ENCODE data around the gene WAS. TPM values are rescaled to one million over a fixed set of nuclear protein-coding genes. Genes with fewer than 3 reads are reported as not detected.
"Not testable (repeated sequence)": the region's sequence is repeated elsewhere in the genome, so short reads cannot be mapped to it uniquely, and the experiment has no call there.

WAS gene
- total RNA-seq, 2 donors from 2014 or later = 3.0 to 4.9 TPM

- H3K9me3 ChIP-seq = no peaks in the 10 kb centered on the region
- no peak overlapping the region for H3K9ac ChIP-seq (ENCODE audit: low read depth in 2 of 2, low read length in 2 of 2)
- H3K4me1 ChIP-seq = no peaks in the 10 kb centered on the region
- no peaks in the 10 kb centered on the region for H3K27me3 ChIP-seq
- DNase-seq = no peak
- no peaks in the 10 kb centered on the region for H3K36me3 ChIP-seq
- TF ChIP-seq, protein P1, sequence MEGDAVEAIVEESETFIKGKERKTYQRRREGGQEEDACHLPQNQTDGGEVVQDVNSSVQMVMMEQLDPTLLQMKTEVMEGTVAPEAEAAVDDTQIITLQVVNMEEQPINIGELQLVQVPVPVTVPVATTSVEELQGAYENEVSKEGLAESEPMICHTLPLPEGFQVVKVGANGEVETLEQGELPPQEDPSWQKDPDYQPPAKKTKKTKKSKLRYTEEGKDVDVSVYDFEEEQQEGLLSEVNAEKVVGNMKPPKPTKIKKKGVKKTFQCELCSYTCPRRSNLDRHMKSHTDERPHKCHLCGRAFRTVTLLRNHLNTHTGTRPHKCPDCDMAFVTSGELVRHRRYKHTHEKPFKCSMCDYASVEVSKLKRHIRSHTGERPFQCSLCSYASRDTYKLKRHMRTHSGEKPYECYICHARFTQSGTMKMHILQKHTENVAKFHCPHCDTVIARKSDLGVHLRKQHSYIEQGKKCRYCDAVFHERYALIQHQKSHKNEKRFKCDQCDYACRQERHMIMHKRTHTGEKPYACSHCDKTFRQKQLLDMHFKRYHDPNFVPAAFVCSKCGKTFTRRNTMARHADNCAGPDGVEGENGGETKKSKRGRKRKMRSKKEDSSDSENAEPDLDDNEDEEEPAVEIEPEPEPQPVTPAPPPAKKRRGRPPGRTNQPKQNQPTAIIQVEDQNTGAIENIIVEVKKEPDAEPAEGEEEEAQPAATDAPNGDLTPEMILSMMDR (IDR thresholded peaks at IDR 0.05) = no peak
- no peak overlapping the region for H3K27ac ChIP-seq
- H3K4me3 ChIP-seq = no peak overlapping the region
- intact Hi-C loops (cut with DNase I) = no loop called here
Observed at GRCh38 chrX:48666649-48667048, 16.9 kb upstream of the WAS start.

- Histone ChIP-seq H3K36me3 (no peaks in the 10 kb centered on the region), H3K4me3 (no peak overlapping the region), H3K9ac (ENCODE audit: low read depth in 2 of 2, low read length in 2 of 2) (no peak overlapping the region), H3K27ac (no peak overlapping the region), H3K4me1 (no peaks in the 10 kb centered on the region), H3K27me3 (no peaks in the 10 kb centered on the region), H3K9me3 (no peaks in the 10 kb centered on the region)
- no peak for DNase-seq
- intact Hi-C loops (cut with DNase I) = no loop called here
- TF ChIP-seq, protein P1 (IDR thresholded peaks at IDR 0.05) = no peak
Observed at GRCh38 chrX:48667509-48667908, 16.1 kb upstream of the WAS start.

DNA sequence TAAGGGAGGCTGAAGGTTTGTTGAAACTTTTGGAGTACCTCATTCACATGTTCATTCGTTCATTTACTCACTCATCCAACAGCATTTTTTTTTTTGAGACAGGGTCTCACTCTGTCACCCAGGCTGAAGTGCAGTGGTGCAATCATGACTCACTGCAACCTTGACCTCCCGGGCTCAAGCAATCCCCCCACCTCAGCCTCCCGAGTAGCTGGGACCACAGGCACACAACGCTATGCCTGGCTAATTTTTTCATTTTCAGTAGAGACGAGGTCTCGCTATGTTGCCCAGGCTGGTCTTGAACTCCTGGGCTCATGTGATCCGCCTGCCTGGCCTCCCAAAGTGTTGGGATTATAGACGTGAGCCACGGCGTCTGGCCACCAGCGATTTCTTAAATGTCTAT lies 15.4 kb upstream of the WAS start:
- intact Hi-C loops (cut with DNase I); H3K27ac ChIP-seq; H3K4me3 ChIP-seq; H3K9ac ChIP-seq (ENCODE audit: low read depth in 2 of 2, low read length in 2 of 2); H3K36me3 ChIP-seq; H3K9me3 ChIP-seq; H3K4me1 ChIP-seq; DNase-seq; H3K27me3 ChIP-seq: not testable (repeated sequence)

GRCh38 chrX:48676106-48676892 lies 7.3 kb upstream of the WAS start:
- peak overlapping the region; percentile 69 for H3K4me3 ChIP-seq
- peak overlapping the region; percentile 85 for H3K27ac ChIP-seq
- H3K36me3 ChIP-seq = no peaks in the 10 kb centered on the region
- no peaks in the 10 kb centered on the region for H3K27me3 ChIP-seq
- H3K4me1 ChIP-seq = no peaks in the 10 kb centered on the region
- no peaks in the 10 kb centered on the region for H3K9me3 ChIP-seq
- peak overlapping the region; percentile 84 to 93 for H3K9ac ChIP-seq (ENCODE audit: low read depth in 2 of 2, low read length in 2 of 2)
- TF ChIP-seq, protein P1 (IDR thresholded peaks at IDR 0.05) = no peak
- intact Hi-C loops (cut with DNase I) = no loop called here
- peak; percentile 88 for DNase-seq

- H3K9ac ChIP-seq (ENCODE audit: low read depth in 2 of 2, low read length in 2 of 2) = peak overlapping the region; percentile 84 to 93
- peak; percentile 30 for DNase-seq
Observed at GRCh38 chrX:48676893-48677270, 6.7 kb upstream of the WAS start.

GRCh38 chrX:48677516-48677915 lies 6.1 kb upstream of the WAS start:
- no peak for DNase-seq
- TF ChIP-seq, protein P1 (IDR thresholded peaks at IDR 0.05) = no peak
- no peak overlapping the region for H3K4me3 ChIP-seq
- peak overlapping the region; percentile 85 for H3K27ac ChIP-seq
- no peaks in the 10 kb centered on the region for H3K27me3 ChIP-seq
- intact Hi-C loops (cut with DNase I) = no loop called here
- H3K9me3 ChIP-seq = no peaks in the 10 kb centered on the region
- no peaks in the 10 kb centered on the region for H3K4me1 ChIP-seq
- peak overlapping the region in 1 of 2 donors; percentile 84 for H3K9ac ChIP-seq (ENCODE audit: low read depth in 2 of 2, low read length in 2 of 2)
- H3K36me3 ChIP-seq = no peaks in the 10 kb centered on the region

More at GRCh38 chrX:48676893-48677270, 6.7 kb upstream of the WAS start:
- Histone ChIP-seq H3K4me1 (no peaks in the 10 kb centered on the region), H3K4me3 (peak overlapping the region; percentile 69), H3K9me3 (no peaks in the 10 kb centered on the region), H3K27me3 (no peaks in the 10 kb centered on the region), H3K36me3 (no peaks in the 10 kb centered on the region), H3K27ac (peak overlapping the region; percentile 85)
- TF ChIP-seq, protein P1 (IDR thresholded peaks at IDR 0.05) = no peak
- intact Hi-C loops (cut with DNase I) = no loop called here

DNA sequence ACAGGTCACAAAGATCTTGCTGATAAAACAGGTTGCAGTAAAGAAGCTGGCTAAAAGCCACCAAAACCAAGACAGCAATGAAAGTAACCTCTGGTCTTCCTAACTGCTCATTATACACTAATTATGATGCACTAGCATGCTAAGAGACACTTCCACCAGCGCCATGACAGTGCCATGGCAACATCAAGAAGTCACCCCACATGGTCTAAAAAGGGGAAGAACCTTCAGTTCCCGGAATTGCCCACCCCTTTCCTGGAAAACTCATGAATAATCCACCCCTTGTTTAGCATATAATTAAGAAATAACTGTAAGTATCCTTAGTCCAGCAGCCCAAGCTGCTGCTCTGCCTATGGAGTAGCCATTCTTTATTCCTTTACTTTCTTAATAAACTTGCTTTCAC lies 3.1 kb upstream of the WAS start:
- intact Hi-C loops (cut with DNase I); H3K27me3 ChIP-seq; H3K9me3 ChIP-seq; DNase-seq; H3K36me3 ChIP-seq; H3K27ac ChIP-seq; H3K9ac ChIP-seq (ENCODE audit: low read depth in 2 of 2, low read length in 2 of 2); H3K4me1 ChIP-seq; H3K4me3 ChIP-seq: not testable (repeated sequence)

DNA sequence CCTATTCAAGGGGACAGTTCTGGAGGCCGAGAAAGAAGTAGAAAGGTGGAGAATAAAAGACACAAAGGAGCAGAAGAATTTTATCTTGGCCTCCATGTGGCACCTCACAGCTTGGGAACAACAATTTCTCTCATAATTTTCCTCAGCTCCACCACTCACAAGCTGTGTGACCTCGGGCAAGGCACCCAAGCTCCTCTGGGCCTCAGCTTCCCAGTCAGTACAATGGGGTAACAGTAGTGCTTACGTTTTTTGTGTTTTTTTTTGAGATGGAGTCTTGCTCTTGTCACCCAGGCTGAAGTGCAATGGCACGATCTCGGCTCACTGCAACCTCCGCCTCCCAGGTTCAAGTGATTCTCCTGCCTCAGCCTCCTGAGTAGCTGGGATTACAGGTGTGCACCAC lies 2.7 kb upstream of the WAS start:
- H3K36me3 ChIP-seq; DNase-seq; intact Hi-C loops (cut with DNase I); H3K9ac ChIP-seq (ENCODE audit: low read depth in 2 of 2, low read length in 2 of 2); H3K27me3 ChIP-seq; H3K4me1 ChIP-seq; H3K4me3 ChIP-seq; H3K9me3 ChIP-seq; H3K27ac ChIP-seq: not testable (repeated sequence)
